Hematopoietic multipotent progenitor cell treated with erythropoietin and hydrocortisone succinate and interleukin-3 and kit ligand, for 17 days (in vitro differentiated cells): ENCODE results near the gene MARS1.
A peak's percentile ranks its signal among the peaks of the same experiment; 100 is the strongest.

ENCODE experiments used
- DNase-seq: peaks from one replicate; pipeline ENCODE4 v3.0.0-alpha.2; 2015; ENCODE audit warnings: low spot score

Gene MARS1

DNA sequence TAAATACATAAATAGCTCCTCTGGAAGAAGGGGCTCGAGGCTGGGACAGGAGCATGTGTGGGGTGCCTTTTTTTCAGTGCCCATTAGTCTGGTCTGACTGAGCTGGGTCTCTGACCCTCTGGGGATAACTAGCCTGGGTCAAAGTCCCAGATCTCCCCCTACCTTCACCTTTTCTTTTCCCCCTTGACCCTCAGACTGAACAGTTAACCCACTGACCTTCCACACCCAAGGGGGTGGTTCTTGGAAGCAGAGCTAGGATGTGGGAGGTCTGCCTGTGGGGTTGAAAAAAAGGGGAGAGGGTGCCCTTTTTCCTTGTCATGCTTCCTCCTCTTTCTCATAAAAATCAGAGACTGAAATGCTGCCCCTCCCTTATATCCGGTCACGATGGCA, 29.2 kb upstream of the MARS1 start:
- DNase-seq = no peak

GRCh38 chr12:57459055-57459749, 28.7 kb upstream of the MARS1 start:
- peak; percentile 93 for DNase-seq

GRCh38 chr12:57459750-57460467, 28.0 kb upstream of the MARS1 start, which contains the start of gene GLI1:
GLI1 (plus strand) TSS chr12:57459785; CDS start chr12:57463692, 3,907 bp downstream.
- DNase-seq = no peak

- no peak for DNase-seq
Measured at GRCh38 chr12:57460468-57460784, 27.4 kb upstream of the MARS1 start.

GRCh38 chr12:57460841-57461275, 27.0 kb upstream of the MARS1 start:
- DNase-seq = no peak

DNA sequence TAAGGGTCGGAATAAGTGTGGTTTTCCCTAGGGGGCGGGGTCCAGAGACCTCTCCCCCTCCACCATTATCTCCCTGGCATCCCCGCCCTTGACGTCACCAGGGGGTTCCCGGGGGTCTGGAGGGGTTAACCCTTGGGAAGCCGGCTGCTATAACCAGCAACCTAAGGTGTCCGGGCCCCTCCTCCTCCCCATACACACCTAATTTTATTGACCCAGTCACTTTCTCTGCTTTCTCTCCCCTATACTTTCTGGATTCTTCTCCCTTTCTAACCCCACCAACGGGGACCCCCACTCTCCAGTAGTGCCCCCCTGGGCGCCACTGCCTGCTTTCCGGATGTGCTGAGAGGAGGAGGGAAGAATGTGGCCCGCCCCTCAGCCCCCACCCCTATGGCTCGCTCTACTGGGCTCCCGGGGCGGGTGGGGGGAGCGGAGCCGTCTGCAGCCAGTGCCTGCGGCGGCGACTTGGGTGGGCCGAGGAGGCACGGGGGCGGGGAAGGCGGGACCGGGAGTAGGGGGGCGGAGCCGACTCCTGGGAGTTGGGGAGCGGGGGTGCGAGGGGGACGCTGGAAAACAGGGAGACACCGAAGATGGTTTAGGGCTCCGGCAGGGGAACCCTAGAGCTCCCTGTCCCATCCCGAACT, 26.5 kb upstream of the MARS1 start:
- DNase-seq = no peak

GRCh38 chr12:57461917-57462250, 26.0 kb upstream of the MARS1 start:
- DNase-seq = no peak

GRCh38 chr12:57462251-57462911, 25.5 kb upstream of the MARS1 start:
- peak; percentile 88 for DNase-seq

DNA sequence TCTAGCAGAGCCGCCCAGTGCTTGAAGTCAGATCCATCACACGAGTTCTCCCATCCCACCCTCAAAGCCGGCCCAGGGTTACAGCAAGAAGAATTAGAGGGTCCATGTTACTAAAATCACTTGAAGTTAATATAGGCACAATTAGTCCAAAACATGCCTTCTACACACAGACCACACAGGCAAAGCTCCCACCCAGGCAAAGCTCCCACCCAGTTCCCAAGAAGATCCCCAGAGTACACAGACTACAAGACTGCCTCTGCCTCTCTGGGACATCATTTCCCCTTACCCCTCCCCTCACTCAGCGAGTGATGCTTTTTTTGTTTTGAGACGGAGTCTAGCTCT, 25.0 kb upstream of the MARS1 start:
- no peak for DNase-seq

DNA sequence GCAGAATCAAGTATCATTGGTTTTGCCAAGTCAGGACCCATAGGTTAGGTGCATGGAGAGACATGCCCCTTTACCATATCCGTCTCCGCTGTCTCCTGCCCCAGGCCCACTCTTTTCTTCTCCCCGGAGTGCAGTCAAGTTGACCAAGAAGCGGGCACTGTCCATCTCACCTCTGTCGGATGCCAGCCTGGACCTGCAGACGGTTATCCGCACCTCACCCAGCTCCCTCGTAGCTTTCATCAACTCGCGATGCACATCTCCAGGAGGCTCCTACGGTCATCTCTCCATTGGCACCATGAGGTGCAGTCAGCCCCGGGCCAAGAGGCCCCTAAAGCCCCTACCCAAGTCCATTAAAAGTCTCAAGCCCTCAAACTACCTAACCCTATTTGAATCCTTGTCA, 23.3 kb upstream of the MARS1 start:
- DNase-seq = no peak

- DNase-seq = no peak
Measured at GRCh38 chr12:57465030-57465746, 22.7 kb upstream of the MARS1 start.

DNA sequence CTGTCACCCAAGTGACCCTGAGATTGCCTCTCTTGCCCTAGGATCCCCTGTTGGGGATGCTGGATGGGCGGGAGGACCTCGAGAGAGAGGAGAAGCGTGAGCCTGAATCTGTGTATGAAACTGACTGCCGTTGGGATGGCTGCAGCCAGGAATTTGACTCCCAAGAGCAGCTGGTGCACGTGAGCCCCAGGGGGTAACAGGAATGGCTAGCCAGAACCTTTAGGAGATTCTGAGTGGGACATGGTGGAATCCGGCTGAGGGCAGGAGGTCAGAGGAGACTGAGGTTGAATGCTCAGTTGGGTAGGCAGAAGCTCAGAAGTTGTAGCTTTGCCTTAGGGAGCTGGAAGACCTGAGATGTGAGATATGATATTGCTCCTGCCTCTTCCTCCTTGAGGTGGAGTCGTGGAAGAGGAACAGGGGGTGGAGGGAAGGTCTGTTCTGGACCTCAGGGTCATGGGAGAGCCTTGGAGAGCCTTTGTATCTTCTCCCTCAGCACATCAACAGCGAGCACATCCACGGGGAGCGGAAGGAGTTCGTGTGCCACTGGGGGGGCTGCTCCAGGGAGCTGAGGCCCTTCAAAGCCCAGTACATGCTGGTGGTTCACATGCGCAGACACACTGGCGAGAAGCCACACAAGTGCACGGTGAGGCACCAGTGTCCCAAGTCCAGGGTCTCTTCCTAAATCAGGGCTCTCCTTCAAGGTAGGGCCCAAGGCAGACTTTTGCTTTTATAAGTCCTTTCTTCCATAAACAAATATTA, 21.9 kb upstream of the MARS1 start:
- DNase-seq = no peak

DNA sequence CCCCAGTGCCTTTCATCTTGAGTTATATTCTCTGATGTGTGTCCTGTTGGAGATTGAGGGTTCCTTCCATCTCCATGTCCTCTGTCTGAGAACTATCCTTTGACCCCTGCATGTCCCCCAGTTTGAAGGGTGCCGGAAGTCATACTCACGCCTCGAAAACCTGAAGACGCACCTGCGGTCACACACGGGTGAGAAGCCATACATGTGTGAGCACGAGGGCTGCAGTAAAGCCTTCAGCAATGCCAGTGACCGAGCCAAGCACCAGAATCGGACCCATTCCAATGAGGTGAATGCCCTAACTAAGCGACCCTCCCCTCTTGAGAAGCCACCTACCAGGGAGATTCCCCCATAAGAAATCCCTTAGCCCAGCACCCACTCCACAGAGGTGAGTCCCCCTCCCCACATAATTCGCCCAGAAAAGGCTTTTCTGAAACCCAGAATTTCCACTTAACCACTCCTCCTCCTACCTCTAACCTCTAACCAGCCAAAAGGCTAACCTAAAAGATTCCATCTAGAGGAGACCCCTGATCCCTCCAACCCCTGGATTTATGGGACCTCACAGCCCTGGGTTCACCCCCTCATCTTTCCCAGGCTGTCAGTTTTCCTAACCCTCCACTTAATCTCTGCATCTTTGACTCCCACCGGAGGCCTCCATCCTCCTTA, 20.5 kb upstream of the MARS1 start:
- no peak for DNase-seq

DNA sequence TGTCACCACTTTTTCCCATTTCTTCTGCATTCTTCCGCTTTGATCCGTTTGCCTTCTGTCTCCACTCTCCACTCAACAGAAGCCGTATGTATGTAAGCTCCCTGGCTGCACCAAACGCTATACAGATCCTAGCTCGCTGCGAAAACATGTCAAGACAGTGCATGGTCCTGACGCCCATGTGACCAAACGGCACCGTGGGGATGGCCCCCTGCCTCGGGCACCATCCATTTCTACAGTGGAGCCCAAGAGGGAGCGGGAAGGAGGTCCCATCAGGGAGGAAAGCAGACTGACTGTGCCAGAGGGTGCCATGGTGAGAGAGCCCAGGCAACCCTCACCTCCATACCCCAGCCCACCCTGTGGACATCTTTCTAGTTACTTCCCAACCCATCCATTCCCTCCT, 20.0 kb upstream of the MARS1 start:
- DNase-seq = no peak

GRCh38 chr12:57469296-57470164, 18.3 kb upstream of the MARS1 start:
- no peak for DNase-seq

DNA sequence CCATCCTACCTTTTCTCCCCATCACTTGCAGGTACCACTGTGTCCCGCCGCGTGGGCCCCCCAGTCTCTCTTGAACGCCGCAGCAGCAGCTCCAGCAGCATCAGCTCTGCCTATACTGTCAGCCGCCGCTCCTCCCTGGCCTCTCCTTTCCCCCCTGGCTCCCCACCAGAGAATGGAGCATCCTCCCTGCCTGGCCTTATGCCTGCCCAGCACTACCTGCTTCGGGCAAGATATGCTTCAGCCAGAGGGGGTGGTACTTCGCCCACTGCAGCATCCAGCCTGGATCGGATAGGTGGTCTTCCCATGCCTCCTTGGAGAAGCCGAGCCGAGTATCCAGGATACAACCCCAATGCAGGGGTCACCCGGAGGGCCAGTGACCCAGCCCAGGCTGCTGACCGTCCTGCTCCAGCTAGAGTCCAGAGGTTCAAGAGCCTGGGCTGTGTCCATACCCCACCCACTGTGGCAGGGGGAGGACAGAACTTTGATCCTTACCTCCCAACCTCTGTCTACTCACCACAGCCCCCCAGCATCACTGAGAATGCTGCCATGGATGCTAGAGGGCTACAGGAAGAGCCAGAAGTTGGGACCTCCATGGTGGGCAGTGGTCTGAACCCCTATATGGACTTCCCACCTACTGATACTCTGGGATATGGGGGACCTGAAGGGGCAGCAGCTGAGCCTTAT, 17.4 kb upstream of the MARS1 start:
- DNase-seq = no peak

DNA sequence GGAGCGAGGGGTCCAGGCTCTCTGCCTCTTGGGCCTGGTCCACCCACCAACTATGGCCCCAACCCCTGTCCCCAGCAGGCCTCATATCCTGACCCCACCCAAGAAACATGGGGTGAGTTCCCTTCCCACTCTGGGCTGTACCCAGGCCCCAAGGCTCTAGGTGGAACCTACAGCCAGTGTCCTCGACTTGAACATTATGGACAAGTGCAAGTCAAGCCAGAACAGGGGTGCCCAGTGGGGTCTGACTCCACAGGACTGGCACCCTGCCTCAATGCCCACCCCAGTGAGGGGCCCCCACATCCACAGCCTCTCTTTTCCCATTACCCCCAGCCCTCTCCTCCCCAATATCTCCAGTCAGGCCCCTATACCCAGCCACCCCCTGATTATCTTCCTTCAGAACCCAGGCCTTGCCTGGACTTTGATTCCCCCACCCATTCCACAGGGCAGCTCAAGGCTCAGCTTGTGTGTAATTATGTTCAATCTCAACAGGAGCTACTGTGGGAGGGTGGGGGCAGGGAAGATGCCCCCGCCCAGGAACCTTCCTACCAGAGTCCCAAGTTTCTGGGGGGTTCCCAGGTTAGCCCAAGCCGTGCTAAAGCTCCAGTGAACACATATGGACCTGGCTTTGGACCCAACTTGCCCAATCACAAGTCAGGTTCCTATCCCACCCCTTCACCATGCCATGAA, 16.8 kb upstream of the MARS1 start:
- DNase-seq = no peak

DNA sequence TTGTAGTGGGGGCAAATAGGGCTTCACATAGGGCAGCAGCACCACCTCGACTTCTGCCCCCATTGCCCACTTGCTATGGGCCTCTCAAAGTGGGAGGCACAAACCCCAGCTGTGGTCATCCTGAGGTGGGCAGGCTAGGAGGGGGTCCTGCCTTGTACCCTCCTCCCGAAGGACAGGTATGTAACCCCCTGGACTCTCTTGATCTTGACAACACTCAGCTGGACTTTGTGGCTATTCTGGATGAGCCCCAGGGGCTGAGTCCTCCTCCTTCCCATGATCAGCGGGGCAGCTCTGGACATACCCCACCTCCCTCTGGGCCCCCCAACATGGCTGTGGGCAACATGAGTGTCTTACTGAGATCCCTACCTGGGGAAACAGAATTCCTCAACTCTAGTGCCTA, 16.2 kb upstream of the MARS1 start:
- no peak for DNase-seq

- DNase-seq = no peak
Measured at GRCh38 chr12:57472391-57472790, 15.5 kb upstream of the MARS1 start.
